HCT116 (cell line): ENCODE results near the gene HMCN2. TPM values are rescaled to one million over a fixed set of nuclear protein-coding genes. Genes with fewer than 3 reads are reported as not detected.

ENCODE experiments used
- ATAC-seq: fragments of 200-7000 bp; cut with Tn5 transposase; 2 replicates; pipeline ENCODE4 v1.9.1; 2020; ENCODE audit warnings: mild to moderate bottlenecking, moderate library complexity
- BruUV-seq: library from RNA; stranded (reverse); fragments of 400-500 nt; replicated peaks from 2 replicates; lab custom pipeline; 2021; lab: Mats Ljungman, UMichigan
- CTCF ChIA-PET: fragments of 300-600 bp; sonication (Branson Sonifier 250); formaldehyde crosslinking; loops from one replicate; lab custom pipeline; 2021; ENCODE audit warnings: antibody characterized with exemption; lab: Charles Lee
- POLR2A ChIA-PET: fragments of 300-600, 350-600 bp; sonication (Branson Sonifier 250); formaldehyde crosslinking; loops from one replicate; lab custom pipeline; 2021; ENCODE audit warnings: antibody characterized with exemption; lab: Charles Lee
- RAD21 ChIA-PET, 2 experiments: fragments of 300-600 bp; sonication (Branson Sonifier 250); formaldehyde crosslinking; loops; one replicate each; lab custom pipeline; 2023; ENCODE audit warnings: low total read pairs in 2 of 2; ENCODE audit not compliant: uncharacterized antibody in 2 of 2, unreplicated experiment in 2 of 2, low non-redundant PET in 1 of 2; lab: Charles Lee
- DNase-seq: peaks from one replicate; pipeline ENCODE4 v3.0.0-alpha.2; 2010; ENCODE audit warnings: low read depth, low spot score
- H2AFZ ChIP-seq: fragments of 200-600 bp; shearing (Covaris generic), sonication (generic); 2 replicates; pipeline ENCODE4 v1.6.1; 2017; ENCODE audit warnings: low read depth, mixed run types, mixed read lengths, antibody characterized with exemption, low read length; ENCODE audit not compliant: poor library complexity, severe bottlenecking
- H3K27ac ChIP-seq: 2 replicates; pipeline ENCODE4 v1.5.1; 2012; ENCODE audit warnings: low read depth, low read length
- H3K27me3 ChIP-seq: fragments of 200-600 bp; sonication (generic); 2 replicates; pipeline ENCODE4 v1.6.1; 2016; ENCODE audit warnings: mixed run types, low read length, mixed read lengths; ENCODE audit not compliant: insufficient read depth
- H3K36me3 ChIP-seq, 2 experiments: fragments of 200-500 bp in 1 of 2; fragments of 200-600 bp in 1 of 2; sonication (Bioruptor generic) in 1 of 2; sonication (generic) in 1 of 2; 2 replicates each; pipeline versions ENCODE4 v1.5.1 to v1.6.1; 2014 to 2016; ENCODE audit warnings: low read length in 2 of 2, inconsistent platforms in 1 of 2, mixed read lengths in 1 of 2, mixed run types in 1 of 2; ENCODE audit not compliant: insufficient read depth in 2 of 2, control insufficient read depth in 1 of 2
- H3K4me1 ChIP-seq, 2 experiments: fragments of 200-600 bp in 1 of 2; sonication (generic) in 1 of 2; 2 replicates each; pipeline versions ENCODE4 v1.5.1 to v1.6.1; 2012 to 2017; ENCODE audit warnings: low read length in 2 of 2, inconsistent platforms in 1 of 2, mild to moderate bottlenecking in 1 of 2, mixed read lengths in 1 of 2, mixed run types in 1 of 2, moderate library complexity in 1 of 2; ENCODE audit not compliant: insufficient read depth in 2 of 2, control insufficient read depth in 1 of 2
- H3K4me2 ChIP-seq: fragments of 200-600 bp; sonication (generic); 2 replicates; pipeline ENCODE4 v1.6.1; 2017; ENCODE audit warnings: mixed run types, low read length, mixed read lengths
- H3K4me3 ChIP-seq, 2 experiments: fragments of 200-600 bp in 1 of 2; sonication (generic) in 1 of 2; replicated peaks in 1 of 2; 2 replicates each; pipeline ENCODE4 v1.5.1; 2011 to 2016; ENCODE audit warnings: low read length in 2 of 2, control low read depth in 1 of 2, low read depth in 1 of 2, mild to moderate bottlenecking in 1 of 2, mixed read lengths in 1 of 2, mixed run types in 1 of 2
- H3K79me2 ChIP-seq: fragments of 200-600 bp; sonication (generic); 2 replicates; pipeline ENCODE4 v1.6.1; 2017; ENCODE audit warnings: mild to moderate bottlenecking, mixed run types, low read length, moderate library complexity, mixed read lengths; ENCODE audit not compliant: insufficient read depth
- H3K9ac ChIP-seq: fragments of 200-600 bp; sonication (generic); 2 replicates; pipeline ENCODE4 v1.6.1; 2016; ENCODE audit warnings: low read length, mixed read lengths
- H3K9me2 ChIP-seq: fragments of 200-600 bp; sonication (generic), shearing (Covaris generic); 2 replicates; pipeline ENCODE4 v1.6.1; 2017; ENCODE audit warnings: mixed run types, mild to moderate bottlenecking, moderate library complexity; ENCODE audit not compliant: insufficient read depth
- H3K9me3 ChIP-seq, 2 experiments: fragments of 200-500 bp in 1 of 2; fragments of 200-600 bp in 1 of 2; sonication (Bioruptor generic) in 1 of 2; sonication (generic) in 1 of 2; 2 replicates each; pipeline ENCODE4 v1.6.1; 2014 to 2017; ENCODE audit warnings: low read length in 2 of 2, mixed read lengths in 2 of 2, inconsistent platforms in 1 of 2, low read depth in 1 of 2, mild to moderate bottlenecking in 1 of 2, mixed run types in 1 of 2, moderate library complexity in 1 of 2; ENCODE audit not compliant: control insufficient read depth in 1 of 2, insufficient read depth in 1 of 2
- H4K20me1 ChIP-seq: fragments of 200-600 bp; sonication (generic), shearing (Covaris generic); 2 replicates; pipeline ENCODE4 v1.6.1; 2017; ENCODE audit warnings: mixed run types, mild to moderate bottlenecking, moderate library complexity; ENCODE audit not compliant: insufficient read depth
- CEBPB ChIP-seq: IDR thresholded peaks from 2 replicates; pipeline ENCODE4 v1.6.1; 2012; ENCODE audit warnings: low read depth
- EZH2 ChIP-seq: fragments of 200-600 bp; sonication (generic); IDR thresholded peaks from 2 replicates; pipeline ENCODE4 v1.6.1; 2017; ENCODE audit warnings: antibody characterized with exemption, mixed run types
- POLR2A ChIP-seq: IDR thresholded peaks from 2 replicates; pipeline ENCODE4 v1.7.0; 2011; ENCODE audit warnings: borderline replicate concordance; ENCODE audit not compliant: insufficient read depth, insufficient read length; ENCODE audit errors: extremely low read depth
- YY1 ChIP-seq: IDR thresholded peaks from 2 replicates; pipeline ENCODE4 v1.6.1; 2011; ENCODE audit warnings: low read length, low read depth, moderate library complexity, mild to moderate bottlenecking; ENCODE audit not compliant: insufficient replicate concordance; ENCODE audit errors: extremely low read depth
- ZBTB33 ChIP-seq: IDR thresholded peaks from 2 replicates; pipeline ENCODE4 v1.6.1; 2011; ENCODE audit warnings: mild to moderate bottlenecking, low read length, moderate library complexity; ENCODE audit not compliant: insufficient replicate concordance; ENCODE audit errors: extremely low read depth
- ZNF274 ChIP-seq: fragments of 200-500 bp; sonication (Bioruptor generic); IDR thresholded peaks from 2 replicates; pipeline ENCODE4 v1.6.1; 2014; ENCODE audit warnings: mild to moderate bottlenecking, low read depth, low read length, inconsistent platforms
- intact Hi-C: fragments of 100-400 bp; cut with micrococcal nuclease; formaldehyde crosslinking; loops from 2 replicates; pipeline ENCODE4 v1.10.0; 2022
- total RNA-seq: library from RNA; stranded (reverse); gene quantifications from one replicate; pipeline ENCODE4 v1.2.1, GENCODE V29; 2021; ENCODE audit not compliant: unreplicated experiment
- TF ChIP-seq, protein P1 (sequence below): IDR thresholded peaks from 2 replicates; pipeline ENCODE4 v1.6.1; 2012

Gene HMCN2
- total RNA-seq, 1 experiment from 2014 or later = 0.22 TPM

- Histone ChIP-seq H3K9me2 (no peaks in the 10 kb centered on the region), H3K4me2 (no peak overlapping the region), H3K9ac (no peak overlapping the region), H2AFZ (no peak overlapping the region), H3K36me3 (no peaks in the 10 kb centered on the region), H3K27me3 (peaks cover 14% of the 10 kb centered on the region; the same call in 1 of the 2 replicates), H3K79me2 (no peaks in the 10 kb centered on the region), H3K4me3 (no peak overlapping the region), H4K20me1 (no peaks in the 10 kb centered on the region), H3K4me1 (peaks cover 4 to 9% of the 10 kb centered on the region in 2 experiments; a peak in 3 of 4 replicates), H3K27ac (no peak overlapping the region), H3K9me3 (no peaks in the 10 kb centered on the region)
- TF ChIP-seq POLR2A (no peak), CEBPB (no peak), EZH2 (no peak), YY1 (no peak), ZBTB33 (no peak), ZNF274 (no peak)
- TF ChIP-seq, protein P1, sequence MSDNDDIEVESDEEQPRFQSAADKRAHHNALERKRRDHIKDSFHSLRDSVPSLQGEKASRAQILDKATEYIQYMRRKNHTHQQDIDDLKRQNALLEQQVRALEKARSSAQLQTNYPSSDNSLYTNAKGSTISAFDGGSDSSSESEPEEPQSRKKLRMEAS = no peak
- POLR2A ChIA-PET = no interaction called here
- no TSS peak for BruUV-seq
- RAD21 ChIA-PET = no interaction called here
- ATAC-seq = no peak
- CTCF ChIA-PET = no interaction called here
- no peak for DNase-seq
- intact Hi-C loops = no loop called here
Measured at GRCh38 chr9:130262771-130263170, 2.8 kb upstream of the HMCN2 start.
